PC-3 (cell line): ENCODE results near the gene DNAH9. TPM values are rescaled to one million over a fixed set of nuclear protein-coding genes. Genes with fewer than 3 reads are reported as not detected.

Experiments
- ATAC-seq: fragments of 200-7000 bp; cut with Tn5 transposase; 2 replicates; pipeline ENCODE4 v1.9.1; 2020; ENCODE audit warnings: mild to moderate bottlenecking, moderate library complexity
- BruUV-seq: library from RNA; stranded (reverse); fragments of 400-500 nt; replicated peaks from 2 replicates; lab custom pipeline; 2021; lab: Mats Ljungman, UMichigan
- CTCF ChIA-PET: fragments of 300-600 bp; sonication (Branson Sonifier 250); formaldehyde crosslinking; loops from one replicate; lab custom pipeline; 2022; ENCODE audit warnings: antibody characterized with exemption; lab: Charles Lee
- POLR2A ChIA-PET: fragments of 300-600 bp; sonication (Branson Sonifier 250); formaldehyde crosslinking; loops from one replicate; lab custom pipeline; 2022; ENCODE audit warnings: antibody characterized with exemption; ENCODE audit not compliant: unreplicated experiment; lab: Charles Lee
- DNase-seq: peaks from one replicate; pipeline ENCODE4 v3.0.0-alpha.2; 2015
- H2AFZ ChIP-seq: fragments of 300-600 bp; sonication (generic); 2 replicates; pipeline ENCODE4 v1.6.0; 2016; ENCODE audit warnings: antibody characterized with exemption, low read length
- H3F3A ChIP-seq: fragments of 300-600 bp; sonication (generic); one replicate; pipeline ENCODE4 v1.6.0; 2017; ENCODE audit warnings: antibody characterized with exemption, low read length, control low read depth, mild to moderate bottlenecking; ENCODE audit not compliant: unreplicated experiment
- H3K27ac ChIP-seq: fragments of 300-600 bp; sonication (generic); 2 replicates; pipeline ENCODE4 v1.5.1; 2016; ENCODE audit warnings: mild to moderate bottlenecking, low read length
- H3K27me3 ChIP-seq: fragments of 300-600 bp; sonication (generic); 2 replicates; pipeline ENCODE4 v1.6.1; 2016; ENCODE audit warnings: low read length, mixed read lengths
- H3K36me3 ChIP-seq: fragments of 300-600 bp; sonication (generic); 2 replicates; pipeline ENCODE4 v1.6.1; 2016; ENCODE audit warnings: low read depth, mixed run types, low read length, mixed read lengths
- H3K4me1 ChIP-seq: fragments of 300-600 bp; sonication (generic); 2 replicates; pipeline ENCODE4 v1.5.1; 2016; ENCODE audit warnings: low read length; ENCODE audit not compliant: insufficient read depth
- H3K4me2 ChIP-seq: fragments of 300-600 bp; sonication (generic); 2 replicates; pipeline ENCODE4 v1.6.0; 2016; ENCODE audit warnings: low read length
- H3K4me3 ChIP-seq: fragments of 300-600 bp; sonication (generic); 2 replicates; pipeline ENCODE4 v1.5.1; 2016; ENCODE audit warnings: mild to moderate bottlenecking, low read length, mixed read lengths
- H3K79me2 ChIP-seq: fragments of 300-600 bp; sonication (generic); 2 replicates; pipeline ENCODE4 v1.6.1; 2017; ENCODE audit warnings: low read length, mixed read lengths
- H3K9ac ChIP-seq: fragments of 300-600 bp; sonication (generic); 2 replicates; pipeline ENCODE4 v1.6.0; 2016; ENCODE audit warnings: mild to moderate bottlenecking, low read length
- H3K9me2 ChIP-seq: fragments of 300-600 bp; sonication (generic); replicated peaks from 2 replicates; pipeline ENCODE4 v1.6.1; 2016; ENCODE audit warnings: mixed run types, low read length, mixed read lengths
- H3K9me3 ChIP-seq: fragments of 300-600 bp; sonication (generic); 2 replicates; pipeline ENCODE4 v1.6.1; 2016; ENCODE audit warnings: low read length, mixed read lengths
- H4K20me1 ChIP-seq: fragments of 300-600 bp; sonication (generic); 2 replicates; pipeline ENCODE4 v1.6.1; 2016; ENCODE audit warnings: low read length, mixed read lengths
- EZH2 ChIP-seq: fragments of 300-600 bp; sonication (generic); IDR thresholded peaks from one replicate; pipeline ENCODE4 v1.6.1; 2017; ENCODE audit warnings: antibody characterized with exemption, mild to moderate bottlenecking, low read length; ENCODE audit not compliant: unreplicated experiment
- EZH2phosphoT487 ChIP-seq: fragments of 300-600 bp; sonication (generic); IDR thresholded peaks from 2 replicates; pipeline ENCODE4 v1.6.1; 2018; ENCODE audit warnings: mild to moderate bottlenecking, antibody characterized with exemption, low read length, borderline replicate concordance
- intact Hi-C: fragments of 100-400 bp; cut with micrococcal nuclease; formaldehyde crosslinking; loops from 2 replicates; pipeline ENCODE4 v1.9.0; 2023
- total RNA-seq: library from RNA; depleted of rRNA; stranded (reverse); fragments of >200 nt; gene quantifications from 2 replicates; pipeline ENCODE4 v1.2.3, GENCODE V29; 2014
- TF ChIP-seq, protein P1 (sequence below): fragments of 300-600 bp; sonication (generic); conservative IDR thresholded peaks from 2 replicates; pipeline ENCODE4 v1.5.1; 2017; ENCODE audit warnings: antibody characterized with exemption, low read depth, mild to moderate bottlenecking, low read length

The DNAH9 gene
- total RNA-seq, 1 experiment from 2014 or later: 0.11 TPM

DNA sequence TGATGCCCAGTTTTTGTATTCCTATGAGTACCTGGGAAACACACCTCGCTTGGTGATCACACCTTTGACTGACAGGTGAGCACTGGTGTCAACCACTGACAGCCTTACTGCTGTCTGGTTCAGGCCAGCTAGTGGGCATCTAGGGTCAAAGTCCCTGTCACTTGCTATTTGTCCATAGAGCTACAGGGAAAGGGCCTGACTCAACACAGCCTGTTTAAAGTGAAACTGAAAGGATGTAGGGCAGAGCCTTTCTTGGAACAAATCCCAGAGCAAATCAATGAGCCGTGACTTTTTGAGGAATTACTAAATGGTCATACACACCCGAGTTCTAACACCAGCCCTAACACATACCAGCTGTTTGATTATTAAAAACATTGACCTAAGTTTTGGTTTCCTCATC, 106.8 kb downstream of the DNAH9 start:
- DNase-seq: no peak
- Histone ChIP-seq H3F3A (no peaks in the 10 kb centered on the region), H3K27me3 (no peaks in the 10 kb centered on the region), H3K36me3 (no peaks in the 10 kb centered on the region), H3K9ac (no peak overlapping the region), H3K4me1 (no peaks in the 10 kb centered on the region), H3K9me2 (no peaks in the 10 kb centered on the region), H3K4me3 (no peak overlapping the region), H3K27ac (no peak overlapping the region), H3K9me3 (no peaks in the 10 kb centered on the region), H2AFZ (no peak overlapping the region), H4K20me1 (no peaks in the 10 kb centered on the region), H3K79me2 (no peaks in the 10 kb centered on the region), H3K4me2 (no peak overlapping the region)
- BruUV-seq: no TSS peak
- ATAC-seq: no peak
- intact Hi-C loops: no loop called here
- POLR2A ChIA-PET: interaction anchor here (0.6 kb wide), 1 partner anchor 154 kb away, joined by 6 read pairs; no protein-coding TSS in a partner anchor
- no peak for TF ChIP-seq EZH2phosphoT487
- TF ChIP-seq, protein P1, sequence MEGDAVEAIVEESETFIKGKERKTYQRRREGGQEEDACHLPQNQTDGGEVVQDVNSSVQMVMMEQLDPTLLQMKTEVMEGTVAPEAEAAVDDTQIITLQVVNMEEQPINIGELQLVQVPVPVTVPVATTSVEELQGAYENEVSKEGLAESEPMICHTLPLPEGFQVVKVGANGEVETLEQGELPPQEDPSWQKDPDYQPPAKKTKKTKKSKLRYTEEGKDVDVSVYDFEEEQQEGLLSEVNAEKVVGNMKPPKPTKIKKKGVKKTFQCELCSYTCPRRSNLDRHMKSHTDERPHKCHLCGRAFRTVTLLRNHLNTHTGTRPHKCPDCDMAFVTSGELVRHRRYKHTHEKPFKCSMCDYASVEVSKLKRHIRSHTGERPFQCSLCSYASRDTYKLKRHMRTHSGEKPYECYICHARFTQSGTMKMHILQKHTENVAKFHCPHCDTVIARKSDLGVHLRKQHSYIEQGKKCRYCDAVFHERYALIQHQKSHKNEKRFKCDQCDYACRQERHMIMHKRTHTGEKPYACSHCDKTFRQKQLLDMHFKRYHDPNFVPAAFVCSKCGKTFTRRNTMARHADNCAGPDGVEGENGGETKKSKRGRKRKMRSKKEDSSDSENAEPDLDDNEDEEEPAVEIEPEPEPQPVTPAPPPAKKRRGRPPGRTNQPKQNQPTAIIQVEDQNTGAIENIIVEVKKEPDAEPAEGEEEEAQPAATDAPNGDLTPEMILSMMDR: no peak
- TF ChIP-seq EZH2: no peak
- CTCF ChIA-PET: no interaction called here

GRCh38 chr17:11707586-11707985, 109.3 kb downstream of the DNAH9 start:
- TF ChIP-seq EZH2 (no peak), EZH2phosphoT487 (no peak)
- TF ChIP-seq, protein P1: no peak
- H3K9ac ChIP-seq: no peak overlapping the region
- no peaks in the 10 kb centered on the region for H3K27me3 ChIP-seq
- no peaks in the 10 kb centered on the region for H3K36me3 ChIP-seq
- intact Hi-C loops: no loop called here
- ChIA-PET CTCF (no interaction called here), POLR2A (no interaction called here)
- no peak overlapping the region for H3K4me2 ChIP-seq
- no peaks in the 10 kb centered on the region for H3K79me2 ChIP-seq
- ATAC-seq (no peak), DNase-seq (no peak)
- no peaks in the 10 kb centered on the region for H3K9me2 ChIP-seq
- no peaks in the 10 kb centered on the region for H3K9me3 ChIP-seq
- no peak overlapping the region for H2AFZ ChIP-seq
- no peaks in the 10 kb centered on the region for H4K20me1 ChIP-seq
- no peaks in the 10 kb centered on the region for H3K4me1 ChIP-seq
- BruUV-seq: no TSS peak
- H3K4me3 ChIP-seq: no peak overlapping the region
- no peak overlapping the region for H3K27ac ChIP-seq
- no peaks in the 10 kb centered on the region for H3F3A ChIP-seq

- Histone ChIP-seq H3K4me1 (no peaks in the 10 kb centered on the region), H3K36me3 (no peaks in the 10 kb centered on the region), H2AFZ (no peak overlapping the region), H3K9me2 (no peaks in the 10 kb centered on the region), H3K9ac (no peak overlapping the region), H3K4me2 (no peak overlapping the region), H3K27ac (no peak overlapping the region), H3K4me3 (no peak overlapping the region), H3F3A (no peaks in the 10 kb centered on the region), H3K9me3 (no peaks in the 10 kb centered on the region), H3K79me2 (no peaks in the 10 kb centered on the region), H4K20me1 (no peaks in the 10 kb centered on the region), H3K27me3 (no peaks in the 10 kb centered on the region)
- ATAC-seq (no peak), DNase-seq (no peak)
- CTCF ChIA-PET: no interaction called here
- BruUV-seq: no TSS peak
- POLR2A ChIA-PET: no interaction called here
- TF ChIP-seq, protein P1: no peak
- TF ChIP-seq EZH2phosphoT487 (no peak), EZH2 (no peak)
- intact Hi-C loops: no loop called here
Observed at GRCh38 chr17:11712456-11712855, 114.2 kb downstream of the DNAH9 start.
